ENCODE measurements around the gene TRIM49.
"Not testable (repeated sequence)": the region's sequence is repeated elsewhere in the genome, so short reads cannot be mapped to it uniquely, and the experiment has no call there.

TRIM49 gene, protein sequence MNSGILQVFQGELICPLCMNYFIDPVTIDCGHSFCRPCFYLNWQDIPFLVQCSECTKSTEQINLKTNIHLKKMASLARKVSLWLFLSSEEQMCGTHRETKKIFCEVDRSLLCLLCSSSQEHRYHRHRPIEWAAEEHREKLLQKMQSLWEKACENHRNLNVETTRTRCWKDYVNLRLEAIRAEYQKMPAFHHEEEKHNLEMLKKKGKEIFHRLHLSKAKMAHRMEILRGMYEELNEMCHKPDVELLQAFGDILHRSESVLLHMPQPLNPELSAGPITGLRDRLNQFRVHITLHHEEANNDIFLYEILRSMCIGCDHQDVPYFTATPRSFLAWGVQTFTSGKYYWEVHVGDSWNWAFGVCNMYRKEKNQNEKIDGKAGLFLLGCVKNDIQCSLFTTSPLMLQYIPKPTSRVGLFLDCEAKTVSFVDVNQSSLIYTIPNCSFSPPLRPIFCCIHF

GRCh38 chr11:89808475-89808874 is at the start of gene TRIM49:
TSS of gene TRIM49 (minus strand) at chr11:89808575. CDS start at chr11:89804469, 4,106 bp downstream.
- not testable (repeated sequence) for H3K27ac Mint-ChIP-seq; H3K9me3 Mint-ChIP-seq; H3K36me3 Mint-ChIP-seq; H3K4me3 Mint-ChIP-seq; ATAC-seq; DNase-seq (ENCODE audit: low spot score in 2 of 2); H3K4me1 Mint-ChIP-seq

DNA sequence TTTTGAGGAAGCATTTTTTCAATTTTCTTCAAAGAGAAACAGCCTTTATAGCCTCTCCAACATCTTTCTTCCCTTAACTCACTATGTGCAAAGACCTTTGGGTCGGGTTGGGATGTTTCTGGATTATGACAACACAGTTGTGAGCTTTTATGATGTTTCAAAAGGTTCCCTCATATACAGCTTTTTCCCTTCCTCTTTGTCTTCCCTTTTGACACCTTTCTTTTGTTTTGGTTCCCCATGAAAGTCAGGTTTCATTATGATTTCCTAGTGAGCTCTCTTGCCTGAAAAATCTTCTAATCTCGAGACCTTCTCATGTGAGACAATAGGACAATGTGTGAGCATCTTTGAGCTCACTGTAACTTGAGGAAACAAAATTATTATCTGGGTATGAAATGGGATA is 18.3 kb upstream of the TRIM49 start:
- not testable (repeated sequence) for H3K4me1 Mint-ChIP-seq; H3K4me3 Mint-ChIP-seq; H3K27ac Mint-ChIP-seq; ATAC-seq; DNase-seq (ENCODE audit: low spot score in 2 of 2); H3K36me3 Mint-ChIP-seq; H3K9me3 Mint-ChIP-seq

DNA sequence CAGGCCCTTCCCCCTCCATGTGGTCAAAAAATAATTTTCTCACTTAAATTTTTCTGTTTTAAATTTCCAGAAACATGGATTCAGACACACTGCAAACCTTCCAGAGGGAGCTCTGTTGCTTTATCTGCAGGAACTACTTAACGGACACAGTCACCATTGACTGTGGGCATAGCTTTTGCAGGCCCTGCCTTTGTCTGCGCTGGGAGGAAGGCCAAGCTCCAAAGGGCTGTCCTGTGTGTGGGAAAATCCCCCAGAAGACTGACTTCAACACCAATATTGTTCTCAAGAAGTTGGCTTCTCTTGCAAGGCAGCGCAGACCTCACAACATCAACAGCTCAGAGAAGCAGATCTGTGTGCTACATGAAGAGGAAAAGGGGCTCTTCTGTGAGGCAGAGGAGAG is 11.6 kb upstream of the TRIM49 start:
- H3K27ac Mint-ChIP-seq; H3K4me3 Mint-ChIP-seq; H3K9me3 Mint-ChIP-seq; ATAC-seq; DNase-seq (ENCODE audit: low spot score in 2 of 2); H3K36me3 Mint-ChIP-seq; H3K4me1 Mint-ChIP-seq: not testable (repeated sequence)

DNA sequence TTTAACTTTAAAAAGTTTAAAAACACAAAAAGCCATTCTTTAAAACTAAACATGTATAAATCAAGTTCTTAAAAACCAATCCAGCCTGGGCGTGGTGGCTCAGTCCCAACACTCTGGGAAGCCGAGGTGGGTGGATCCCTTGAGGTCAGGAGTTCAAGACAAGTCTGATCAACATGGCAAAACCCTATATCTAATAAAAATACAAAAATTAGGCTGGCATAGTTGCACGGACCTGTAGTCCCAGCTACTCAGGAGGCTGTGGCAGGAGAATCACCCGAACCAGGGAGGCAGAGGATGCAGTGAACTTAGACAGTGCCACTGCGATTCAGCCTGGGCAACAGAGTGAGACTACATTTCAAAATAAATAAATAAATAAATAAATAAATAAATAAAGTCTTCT is 5.2 kb upstream of the TRIM49 start:
- not testable (repeated sequence) for H3K4me1 Mint-ChIP-seq; H3K9me3 Mint-ChIP-seq; H3K27ac Mint-ChIP-seq; DNase-seq (ENCODE audit: low spot score in 2 of 2); ATAC-seq; H3K36me3 Mint-ChIP-seq; H3K4me3 Mint-ChIP-seq

DNA sequence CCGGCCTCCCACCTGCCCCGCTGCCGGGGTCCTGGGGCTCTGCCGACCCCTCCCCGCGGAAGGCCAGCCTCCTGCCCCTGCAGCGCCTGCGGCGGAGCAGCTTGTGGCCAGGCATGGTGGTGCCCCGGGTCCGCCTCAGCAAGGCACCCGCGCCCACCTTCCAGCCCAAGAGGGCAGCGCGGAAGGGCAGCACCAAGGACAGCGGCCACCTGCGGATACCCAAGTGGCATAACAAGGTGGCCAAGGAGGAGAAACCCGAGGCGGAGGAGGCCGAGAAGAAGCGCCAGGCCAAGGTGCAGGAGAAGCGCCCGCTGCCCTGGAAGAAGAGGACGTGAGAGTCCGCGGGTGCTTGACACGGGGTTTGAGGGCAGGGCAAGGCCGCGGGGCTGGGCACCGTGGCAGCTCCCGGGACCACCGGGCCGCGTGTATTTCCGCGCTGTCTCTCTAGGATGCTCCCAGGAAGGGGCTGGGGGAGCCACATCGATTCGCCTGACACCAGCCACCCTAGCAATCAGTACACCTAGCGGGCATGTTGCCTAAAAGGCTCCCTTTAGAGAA is 20.8 kb downstream of the TRIM49 start:
- ATAC-seq; H3K27ac Mint-ChIP-seq; H3K36me3 Mint-ChIP-seq; H3K9me3 Mint-ChIP-seq; H3K4me1 Mint-ChIP-seq; H3K4me3 Mint-ChIP-seq; DNase-seq (ENCODE audit: low spot score in 2 of 2): not testable (repeated sequence)

DNA sequence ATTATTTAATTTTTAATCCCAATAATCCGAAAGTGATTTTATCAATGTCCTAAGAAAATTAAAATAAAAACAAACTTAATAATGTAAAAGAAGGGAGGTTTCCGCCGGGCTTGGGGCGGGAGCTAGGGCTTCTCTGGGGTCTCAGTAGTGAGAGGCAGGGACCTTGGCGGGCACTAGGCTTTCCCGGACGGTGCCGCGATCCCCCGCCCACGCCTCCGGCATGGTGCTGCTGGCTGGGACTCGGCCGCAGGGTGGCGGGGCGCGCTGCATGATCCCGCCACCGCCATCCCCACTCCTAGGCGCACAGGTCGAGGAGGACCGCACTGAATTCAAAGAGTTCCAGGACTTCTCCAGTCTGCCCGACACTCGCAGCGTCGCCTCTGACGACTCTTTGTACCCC is 22.6 kb downstream of the TRIM49 start:
- not testable (repeated sequence) for H3K4me1 Mint-ChIP-seq; H3K36me3 Mint-ChIP-seq; ATAC-seq; H3K27ac Mint-ChIP-seq; H3K9me3 Mint-ChIP-seq; DNase-seq (ENCODE audit: low spot score in 2 of 2); H3K4me3 Mint-ChIP-seq

GRCh38 chr11:89750822-89751221 is 57.6 kb downstream of the TRIM49 start:
- not testable (repeated sequence) for H3K27ac Mint-ChIP-seq; H3K9me3 Mint-ChIP-seq; H3K36me3 Mint-ChIP-seq; ATAC-seq; DNase-seq (ENCODE audit: low spot score in 2 of 2); H3K4me1 Mint-ChIP-seq; H3K4me3 Mint-ChIP-seq

All from stimulated activated effector memory CD8-positive, alpha-beta T cell treated with anti-CD3 and anti-CD28 coated beads, Interleukin-12 subunit alpha, Interleukin-12 subunit beta, amount 100 ng/mL, for 72 hours (primary cell).